H1 (cell line): ENCODE data around the gene PDE1A. TPM values are rescaled to one million over a fixed set of nuclear protein-coding genes. Genes with fewer than 3 reads are reported as not detected.

Experiments used
- CTCF ChIA-PET: fragments of 300-600 bp; sonication (Branson Sonifier 250); formaldehyde crosslinking; loops from one replicate; lab custom pipeline; 2021; ENCODE audit not compliant: partially characterized antibody; lab: Charles Lee
- POLR2A ChIA-PET: fragments of 300-600 bp; sonication (Branson Sonifier 250); formaldehyde crosslinking; loops from one replicate; lab custom pipeline; 2021; ENCODE audit warnings: inconsistent platforms; ENCODE audit not compliant: partially characterized antibody; lab: Charles Lee
- DNase-seq, 2 experiments: peaks; one replicate each; pipeline versions ENCODE4 v3.0.0 to v3.0.0-alpha.2; 2010 to 2022; ENCODE audit warnings: low spot score in 2 of 2, low read depth in 1 of 2, mixed read lengths in 1 of 2
- FAIRE-seq: peaks from 2 replicates; lab custom pipeline; 2011; peaks lifted over from hg19 to GRCh38; lab: Jason Lieb, UNC
- H2AFZ ChIP-seq: 2 replicates; pipeline ENCODE4 v1.8.1; 2012; ENCODE audit warnings: low read length, inconsistent platforms
- H2AK5ac ChIP-seq: 2 replicates; pipeline ENCODE4 v1.6.1; 2013; ENCODE audit warnings: low read depth, low read length
- H2BK120ac ChIP-seq: replicated peaks from 2 replicates; pipeline ENCODE3; 2013; ENCODE audit warnings: low read depth, low read length, inconsistent platforms
- H2BK12ac ChIP-seq: 2 replicates; pipeline ENCODE4 v1.6.1; 2013; ENCODE audit warnings: low read depth, low read length
- H2BK15ac ChIP-seq: 2 replicates; pipeline ENCODE4 v1.6.1; 2013; ENCODE audit warnings: low read length
- H2BK20ac ChIP-seq: 2 replicates; pipeline ENCODE4 v1.6.1; 2013; ENCODE audit warnings: low read length
- H2BK5ac ChIP-seq: 2 replicates; pipeline ENCODE4 v1.6.1; 2013; ENCODE audit warnings: low read depth, low read length
- H3K14ac ChIP-seq: 2 replicates; pipeline ENCODE4 v1.6.1; 2013; ENCODE audit warnings: inconsistent platforms; ENCODE audit not compliant: insufficient read length
- H3K18ac ChIP-seq: 2 replicates; pipeline ENCODE4 v1.6.1; 2013; ENCODE audit warnings: low read length; ENCODE audit errors: extremely low read depth
- H3K23ac ChIP-seq: 2 replicates; pipeline ENCODE4 v1.6.1; 2013; ENCODE audit warnings: inconsistent platforms; ENCODE audit not compliant: insufficient read length
- H3K23me2 ChIP-seq: 2 replicates; pipeline ENCODE4 v1.6.1; 2013; ENCODE audit warnings: low read depth, low read length
- H3K27ac ChIP-seq: 2 replicates; pipeline ENCODE4 v1.6.1; 2011; ENCODE audit warnings: low read depth, low read length, inconsistent platforms
- H3K27me3 ChIP-seq, 4 experiments: replicated peaks in 1 of 4; 1 replicate in 1 of 4; 2 replicates in 3 of 4; pipeline versions ENCODE4 v1.6.1 to v1.8.1; 2011 to 2013; ENCODE audit warnings: low read length in 3 of 4, mild to moderate bottlenecking in 3 of 4, inconsistent platforms in 2 of 4, mixed read lengths in 2 of 4, moderate library complexity in 1 of 4; ENCODE audit not compliant: control insufficient read depth in 3 of 4, insufficient read depth in 3 of 4; ENCODE audit errors: extremely low read depth in 1 of 4
- H3K36me3 ChIP-seq, 4 experiments: 2 replicates each; pipeline versions ENCODE4 v1.6.1 to v1.8.1; 2011 to 2013; ENCODE audit warnings: mild to moderate bottlenecking in 4 of 4, low read length in 3 of 4, moderate library complexity in 2 of 4, control low read depth in 1 of 4, inconsistent platforms in 1 of 4; ENCODE audit not compliant: insufficient read depth in 4 of 4, control insufficient read depth in 2 of 4
- H3K4ac ChIP-seq: replicated peaks from 2 replicates; pipeline ENCODE3; 2013; ENCODE audit warnings: low read length, low read depth, mixed read lengths, inconsistent platforms; ENCODE audit not compliant: insufficient read length
- H3K4me1 ChIP-seq, 4 experiments: replicated peaks in 1 of 4; 1 replicate in 1 of 4; 2 replicates in 3 of 4; pipeline versions ENCODE4 v1.6.1 to v1.8.1; 2011 to 2013; ENCODE audit warnings: low read length in 3 of 4, inconsistent platforms in 2 of 4, mixed read lengths in 1 of 4; ENCODE audit not compliant: insufficient read depth in 4 of 4, control insufficient read depth in 3 of 4
- H3K4me2 ChIP-seq, 2 experiments: 2 replicates each; pipeline versions ENCODE4 v1.6.1 to v1.8.1; 2011 to 2013; ENCODE audit warnings: low read depth in 2 of 2, low read length in 2 of 2, control low read depth in 1 of 2, inconsistent platforms in 1 of 2, mild to moderate bottlenecking in 1 of 2; ENCODE audit not compliant: insufficient read depth in 1 of 2
- H3K4me3 ChIP-seq, 4 experiments: fragments of 200-600, 300-600 bp in 1 of 4; sonication (generic), shearing (Covaris generic), sonication (Bioruptor Twin) in 1 of 4; 2 replicates each; pipeline versions ENCODE4 v1.5.1 to v1.8.1; 2011 to 2016; ENCODE audit warnings: low read length in 4 of 4, low read depth in 3 of 4, control low read depth in 2 of 4, inconsistent platforms in 2 of 4, mild to moderate bottlenecking in 2 of 4, mixed read lengths in 1 of 4, moderate library complexity in 1 of 4; ENCODE audit not compliant: insufficient read depth in 2 of 4; ENCODE audit errors: extremely low read depth in 1 of 4
- H3K56ac ChIP-seq: replicated peaks from 2 replicates; pipeline ENCODE3; 2013; ENCODE audit warnings: low read depth, mild to moderate bottlenecking, mixed read lengths, low read length, inconsistent platforms; ENCODE audit not compliant: insufficient read length
- H3K79me1 ChIP-seq: 2 replicates; pipeline ENCODE4 v1.6.1; 2013; ENCODE audit warnings: low read depth, low read length, control low read depth
- H3K79me2 ChIP-seq, 2 experiments: 2 replicates each; pipeline versions ENCODE4 v1.6.1 to v1.8.1; 2012 to 2013; ENCODE audit warnings: low read length in 2 of 2, mild to moderate bottlenecking in 2 of 2, inconsistent platforms in 1 of 2; ENCODE audit not compliant: insufficient read depth in 2 of 2, control insufficient read depth in 1 of 2
- H3K9ac ChIP-seq, 4 experiments: replicated peaks in 1 of 4; 1 replicate in 1 of 4; 2 replicates in 3 of 4; pipeline versions ENCODE4 v1.6.1 to v1.8.1; 2011 to 2013; ENCODE audit warnings: low read depth in 3 of 4, low read length in 3 of 4, control low read depth in 2 of 4, mild to moderate bottlenecking in 2 of 4, moderate library complexity in 2 of 4, inconsistent platforms in 1 of 4; ENCODE audit errors: extremely low read depth in 1 of 4
- H3K9me3 ChIP-seq, 2 experiments: 2 replicates each; pipeline versions ENCODE4 v1.6.1 to v1.8.1; 2012 to 2013; ENCODE audit warnings: mild to moderate bottlenecking in 2 of 2, moderate library complexity in 2 of 2, control low read depth in 1 of 2, inconsistent platforms in 1 of 2, low read depth in 1 of 2, low read length in 1 of 2, mixed read lengths in 1 of 2; ENCODE audit not compliant: insufficient read depth in 2 of 2
- H4K20me1 ChIP-seq, 2 experiments: replicated peaks in 1 of 2; 2 replicates each; pipeline versions ENCODE3 to v1.8.1; 2011 to 2013; ENCODE audit warnings: inconsistent platforms in 2 of 2, low read length in 2 of 2, mild to moderate bottlenecking in 1 of 2; ENCODE audit not compliant: insufficient read depth in 2 of 2, control insufficient read depth in 1 of 2
- H4K5ac ChIP-seq: 2 replicates; pipeline ENCODE4 v1.6.1; 2013; ENCODE audit warnings: low read length, low read depth, mixed read lengths, inconsistent platforms; ENCODE audit not compliant: insufficient read length
- H4K8ac ChIP-seq: 2 replicates; pipeline ENCODE4 v1.8.0; 2013; ENCODE audit warnings: mild to moderate bottlenecking, moderate library complexity, low read length, inconsistent platforms; ENCODE audit not compliant: insufficient read depth; ENCODE audit errors: extremely low read depth
- H4K91ac ChIP-seq: replicated peaks from 2 replicates; pipeline ENCODE3; 2013; ENCODE audit warnings: low read length, mixed read lengths, inconsistent platforms; ENCODE audit not compliant: insufficient read length
- CTCF ChIP-seq, 3 experiments: IDR thresholded peaks; 1 replicate in 2 of 3; 2 replicates in 1 of 3; pipeline versions ENCODE4 v1.5.1 to v1.6.1; 2011; ENCODE audit warnings: low read length in 3 of 3, mild to moderate bottlenecking in 3 of 3, inconsistent platforms in 2 of 3, low read depth in 1 of 3, moderate library complexity in 1 of 3; ENCODE audit not compliant: insufficient read depth in 1 of 3; ENCODE audit errors: control extremely low read depth in 1 of 3
- EP300 ChIP-seq, 2 experiments: IDR thresholded peaks; 1 replicate in 1 of 2; 2 replicates in 1 of 2; pipeline ENCODE4 v1.6.1; 2011 to 2012; ENCODE audit warnings: low read depth in 2 of 2, low read length in 2 of 2, mild to moderate bottlenecking in 2 of 2, borderline replicate concordance in 1 of 2, inconsistent platforms in 1 of 2, moderate library complexity in 1 of 2
- FOSL1 ChIP-seq: IDR thresholded peaks from 2 replicates; pipeline ENCODE4 v1.6.1; 2011; ENCODE audit warnings: mild to moderate bottlenecking, low read depth, low read length, moderate library complexity; ENCODE audit not compliant: insufficient read depth
- HDAC2 ChIP-seq, 2 experiments: fragments of 300-600 bp in 1 of 2; sonication (generic) in 1 of 2; IDR thresholded peaks; 2 replicates each; pipeline ENCODE4 v1.6.1; 2011 to 2012; ENCODE audit warnings: low read depth in 2 of 2, low read length in 2 of 2, mild to moderate bottlenecking in 2 of 2, moderate library complexity in 2 of 2, borderline replicate concordance in 1 of 2, inconsistent platforms in 1 of 2
- POU5F1 ChIP-seq: IDR thresholded peaks from 2 replicates; pipeline ENCODE4 v1.6.1; 2011; ENCODE audit warnings: low read depth, mild to moderate bottlenecking, low read length, moderate library complexity
- WGBS, 2 experiments: shearing (Covaris generic) in 1 of 2; methylation state at CpG; one replicate each; pipeline versions ENCODE4 v1.1.6 to v1.1.7; 2013 to 2015; ENCODE audit warnings: low lambda C conversion rate in 2 of 2, mixed read lengths in 2 of 2, inconsistent platforms in 1 of 2, low coverage in 1 of 2, missing lambda C conversion rate in 1 of 2; ENCODE audit not compliant: insufficient replicate concordance in 2 of 2, insufficient coverage in 1 of 2, insufficient read length in 1 of 2; ENCODE audit errors: extremely low coverage in 1 of 2, missing lambda C conversion rate in 1 of 2; 5-methylcytosine and 5-hydroxymethylcytosine counted together
- polyA plus RNA-seq, 7 experiments: library from polyadenylated mRNA; depleted of rRNA in 3 of 7; stranded (reverse) in 5 of 7; unstranded in 2 of 7; fragments of >200 nt in 5 of 7; fragments of 200-250 nt in 2 of 7; gene quantifications; 1 replicate in 5 of 7; 2 replicates in 1 of 7; 4 replicates in 1 of 7; pipeline versions ENCODE4 v1.2.1 to v1.2.3, GENCODE V29; 2011 to 2013; ENCODE audit warnings: missing spikeins in 2 of 7, mixed read lengths in 2 of 7
- total RNA-seq: library from RNA; stranded (reverse); fragmentation: NEBNext Ultra II Directional; extraction: Animal tissue kit (Norgen Biotek cat#: 25700); gene quantifications from 2 replicates; pipeline ENCODE4 v1.2.1, GENCODE V29; 2021

Gene PDE1A
- total and polyA plus RNA-seq, 2 of the 8 experiments (the other 6 are each of a cell fraction or from before 2014, with no cell fraction given), result 0.34 TPM; not detected in 1

- no peak overlapping the region for H3K23ac ChIP-seq
- no peak overlapping the region for H4K8ac ChIP-seq
- no peak overlapping the region for H3K9ac ChIP-seq
- no peak overlapping the region for H2BK15ac ChIP-seq
- WGBS, 2 experiments, result 93% methylated on average over 3 of the region's 3 CpGs; no CpG with 5 or more reads in 1 of the 2 experiments
- H3K27ac ChIP-seq, result no peak overlapping the region
- no peak overlapping the region for H2AK5ac ChIP-seq
- no peak overlapping the region for H3K14ac ChIP-seq
- no peaks in the 10 kb centered on the region for H3K79me2 ChIP-seq
- H3K27me3 ChIP-seq, result no peaks in the 10 kb centered on the region
- no peak for FAIRE-seq
- H3K56ac ChIP-seq, result no peak overlapping the region
- ChIA-PET POLR2A (interaction anchor here (0.7 kb wide), 1 partner anchor 639 kb away, joined by 3 read pairs; no protein-coding TSS in a partner anchor), CTCF (interaction anchor here (0.6 to 1.6 kb wide), 4 partner anchors 12 to 1108 kb away, joined by 3 to 4 read pairs (median 3); no protein-coding TSS in a partner anchor)
- no peaks in the 10 kb centered on the region for H4K20me1 ChIP-seq
- H3K9me3 ChIP-seq, result no peaks in the 10 kb centered on the region
- no peak overlapping the region for H2AFZ ChIP-seq
- no peaks in the 10 kb centered on the region for H3K36me3 ChIP-seq
- H2BK20ac ChIP-seq, result no peak overlapping the region
- H4K5ac ChIP-seq, result no peak overlapping the region
- no peaks in the 10 kb centered on the region; a peak in 1 of 7 replicates for H3K4me1 ChIP-seq
- H3K23me2 ChIP-seq, result no peaks in the 10 kb centered on the region
- DNase-seq, result no peak
- H3K18ac ChIP-seq, result no peak overlapping the region
- H3K79me1 ChIP-seq, result no peaks in the 10 kb centered on the region
- no peak overlapping the region for H3K4ac ChIP-seq
- no peak overlapping the region for H2BK5ac ChIP-seq
- no peak overlapping the region for H4K91ac ChIP-seq
- H3K4me3 ChIP-seq, result no peak overlapping the region
- H3K4me2 ChIP-seq, result no peak overlapping the region
- H2BK12ac ChIP-seq, result no peak overlapping the region
- H2BK120ac ChIP-seq, result no peak overlapping the region
- no peak for TF ChIP-seq EP300 (IDR thresholded peaks at IDR 0.05; ENCODE audit: borderline replicate concordance in 1 of 2, low read depth in 2 of 2, low read length in 2 of 2)
- no peak for TF ChIP-seq FOSL1
- no peak for TF ChIP-seq CTCF (IDR thresholded peaks at IDR 0.05; ENCODE audit: control extremely low read depth in 1 of 3, insufficient read depth in 1 of 3, low read depth in 1 of 3, low read length in 3 of 3)
- no peak for TF ChIP-seq HDAC2 (IDR thresholded peaks at IDR 0.05; ENCODE audit: borderline replicate concordance in 1 of 2, low read depth in 2 of 2, low read length in 2 of 2)
- TF ChIP-seq POU5F1, result no peak
Measured at GRCh38 chr2:182090486-182090885, 336.4 kb downstream of the PDE1A start.
